CD4-positive, alpha-beta T cell treated with Interferon gamma for 1 hour (primary cell): Measurements from ENCODE around the gene RPS15A.
"Not testable (repeated sequence)": the region's sequence is repeated elsewhere in the genome, so short reads cannot be mapped to it uniquely, and the experiment has no call there.

ENCODE experiments used
- DNase-seq: peaks from one replicate; pipeline ENCODE4 v3.0.0-alpha.2; 2020

The RPS15A gene

DNA sequence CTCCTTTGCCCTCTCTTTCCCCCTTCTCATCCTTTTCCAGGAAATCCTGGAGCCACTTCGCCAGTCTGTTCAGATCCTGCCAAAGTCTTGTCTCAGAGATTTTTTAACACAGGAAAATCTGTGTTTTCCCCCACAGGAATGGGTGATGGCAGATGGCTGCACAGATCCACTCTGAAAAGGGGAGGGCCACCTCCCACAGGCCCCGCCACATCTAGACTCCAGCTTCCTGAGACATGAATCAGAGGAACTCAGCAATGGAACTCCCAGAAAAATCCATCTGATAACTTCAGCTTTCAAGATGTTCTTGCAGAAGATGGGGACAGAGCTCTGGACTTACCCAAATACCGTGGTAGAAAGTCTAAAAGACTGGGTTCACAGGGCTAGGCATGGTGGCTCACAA, 50.1 kb downstream of the RPS15A start:
- not testable (repeated sequence) for DNase-seq

DNA sequence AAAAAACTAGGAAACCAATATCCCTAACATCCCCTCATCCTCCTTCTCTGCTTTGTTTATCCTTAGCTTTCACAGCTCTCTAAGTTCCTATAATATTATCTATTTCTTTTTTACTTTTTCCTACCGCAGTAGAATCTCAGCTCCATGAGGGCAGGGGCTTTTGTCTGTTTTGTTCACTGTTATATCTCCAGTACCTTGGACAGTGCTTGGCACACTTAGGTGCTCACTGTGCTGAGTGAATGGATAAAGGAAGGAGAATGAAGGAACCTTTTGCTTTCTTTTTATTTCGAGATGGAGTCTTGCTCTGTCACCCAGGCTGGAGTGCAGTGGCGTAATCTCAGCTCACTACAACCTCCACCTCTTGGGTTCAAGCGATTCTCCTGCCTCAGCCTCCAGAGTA, 51.4 kb downstream of the RPS15A start:
- DNase-seq: not testable (repeated sequence)

DNA sequence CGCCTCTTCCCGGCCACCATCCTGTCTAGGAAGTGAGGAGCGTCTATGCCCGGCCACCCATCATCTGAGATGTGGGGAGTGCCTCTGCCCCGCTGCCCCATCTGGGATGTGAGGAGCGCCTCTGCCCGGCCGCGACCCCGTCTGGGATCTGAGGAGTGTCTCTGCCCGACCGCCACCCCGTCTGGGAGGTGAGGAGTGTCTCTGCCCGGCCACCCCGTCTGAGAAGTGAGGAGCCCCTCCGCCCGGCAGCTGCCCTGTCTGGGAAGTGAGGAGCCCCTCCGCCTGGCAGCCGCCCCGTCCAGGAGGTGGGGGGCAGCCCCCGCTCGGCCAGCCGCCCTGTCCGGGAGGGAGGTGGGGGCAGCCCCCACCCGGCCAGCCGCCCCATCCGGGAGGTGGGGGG, 55.9 kb downstream of the RPS15A start:
- DNase-seq: not testable (repeated sequence)
